MG63 (cell line): ENCODE results near the gene SH2D6. TPM values are rescaled to one million over a fixed set of nuclear protein-coding genes. Genes with fewer than 3 reads are reported as not detected.
"Not testable (repeated sequence)": the region's sequence is repeated elsewhere in the genome, so short reads cannot be mapped to it uniquely, and the experiment has no call there.

Source experiments
- DNase-seq: peaks from one replicate; pipeline ENCODE4 v3.0.0-alpha.2; 2020
- H3K27me3 ChIP-seq: fragments of 250-450 bp; sonication (Bioruptor Pico); 2 replicates; pipeline ENCODE4 v1.5.1; 2020; ENCODE audit warnings: mild to moderate bottlenecking, moderate library complexity
- H3K36me3 ChIP-seq: fragments of 250-450 bp; sonication (Bioruptor Pico); 2 replicates; pipeline ENCODE4 v1.5.1; 2020; ENCODE audit warnings: mild to moderate bottlenecking, moderate library complexity
- H3K4me3 ChIP-seq: fragments of 250-450 bp; sonication (Bioruptor Pico); 2 replicates; pipeline ENCODE4 v1.5.1; 2020; ENCODE audit warnings: mild to moderate bottlenecking, moderate library complexity
- H3K9me3 ChIP-seq: fragments of 250-450 bp; sonication (Bioruptor Pico); 2 replicates; pipeline ENCODE4 v1.5.1; 2020; ENCODE audit warnings: mild to moderate bottlenecking, moderate library complexity
- total RNA-seq: library from RNA; depleted of rRNA; stranded (reverse); fragments of >200 nt; shearing (Covaris generic); gene quantifications from 2 replicates; pipeline ENCODE4 v1.2.3, GENCODE V29; 2014; ENCODE audit warnings: low replicate concordance

SH2D6 gene
- total RNA-seq, 1 experiment from 2014 or later = 1.2 TPM

GRCh38 chr2:85430752-85431569 is 12.4 kb downstream of the SH2D6 start:
- no peaks in the 10 kb centered on the region for H3K36me3 ChIP-seq
- no peak for DNase-seq
- no peak overlapping the region for H3K4me3 ChIP-seq
- H3K27me3 ChIP-seq = no peaks in the 10 kb centered on the region
- no peaks in the 10 kb centered on the region for H3K9me3 ChIP-seq

GRCh38 chr2:85431570-85432205 is 13.2 kb downstream of the SH2D6 start:
- H3K27me3 ChIP-seq = no peaks in the 10 kb centered on the region
- no peak overlapping the region for H3K4me3 ChIP-seq
- no peaks in the 10 kb centered on the region for H3K9me3 ChIP-seq
- H3K36me3 ChIP-seq = no peaks in the 10 kb centered on the region
- DNase-seq = no peak

GRCh38 chr2:85433511-85434089 is 15.1 kb downstream of the SH2D6 start:
- Histone ChIP-seq H3K27me3 (no peaks in the 10 kb centered on the region), H3K4me3 (no peak overlapping the region), H3K9me3 (no peaks in the 10 kb centered on the region), H3K36me3 (no peaks in the 10 kb centered on the region)
- peak; percentile 99 for DNase-seq

- Histone ChIP-seq H3K27me3 (no peaks in the 10 kb centered on the region), H3K36me3 (no peaks in the 10 kb centered on the region), H3K9me3 (no peaks in the 10 kb centered on the region), H3K4me3 (no peak overlapping the region)
- DNase-seq = no peak
Measured at GRCh38 chr2:85434696-85435095, 16.2 kb downstream of the SH2D6 start.

GRCh38 chr2:85435220-85435958 is 16.9 kb downstream of the SH2D6 start:
- no peak overlapping the region for H3K4me3 ChIP-seq
- no peaks in the 10 kb centered on the region for H3K9me3 ChIP-seq
- no peak for DNase-seq
- no peaks in the 10 kb centered on the region for H3K36me3 ChIP-seq
- no peaks in the 10 kb centered on the region for H3K27me3 ChIP-seq

- no peaks in the 10 kb centered on the region for H3K27me3 ChIP-seq
- no peaks in the 10 kb centered on the region for H3K36me3 ChIP-seq
- H3K4me3 ChIP-seq = no peak overlapping the region
- DNase-seq = no peak
- H3K9me3 ChIP-seq = no peaks in the 10 kb centered on the region
Measured at GRCh38 chr2:85435981-85436835, 17.7 kb downstream of the SH2D6 start.

GRCh38 chr2:85436836-85437487 is 18.4 kb downstream of the SH2D6 start:
- H3K4me3 ChIP-seq = no peak overlapping the region; the same call in 1 of the 2 replicates
- no peak for DNase-seq

GRCh38 chr2:85437488-85438200 is 19.1 kb downstream of the SH2D6 start:
- peak; percentile 87 for DNase-seq
- no peaks in the 10 kb centered on the region for H3K27me3 ChIP-seq
- no peaks in the 10 kb centered on the region for H3K36me3 ChIP-seq
- H3K4me3 ChIP-seq = peak overlapping the region; percentile 47
- no peaks in the 10 kb centered on the region for H3K9me3 ChIP-seq

More at GRCh38 chr2:85436836-85437487, 18.4 kb downstream of the SH2D6 start:
- Histone ChIP-seq H3K36me3 (no peaks in the 10 kb centered on the region), H3K27me3 (no peaks in the 10 kb centered on the region), H3K9me3 (no peaks in the 10 kb centered on the region)

GRCh38 chr2:85438201-85439024 is 19.9 kb downstream of the SH2D6 start:
- Histone ChIP-seq H3K27me3 (no peaks in the 10 kb centered on the region), H3K9me3 (no peaks in the 10 kb centered on the region), H3K36me3 (no peaks in the 10 kb centered on the region), H3K4me3 (peak overlapping the region; percentile 47)
- no peak for DNase-seq

- DNase-seq = no peak
- no peak overlapping the region for H3K4me3 ChIP-seq
- no peaks in the 10 kb centered on the region for H3K9me3 ChIP-seq
- H3K36me3 ChIP-seq = no peaks in the 10 kb centered on the region
- H3K27me3 ChIP-seq = no peaks in the 10 kb centered on the region
Measured at GRCh38 chr2:85439025-85439472, 20.5 kb downstream of the SH2D6 start.

GRCh38 chr2:85439569-85439968 is 21.1 kb downstream of the SH2D6 start:
- H3K9me3 ChIP-seq, H3K27me3 ChIP-seq, DNase-seq, H3K4me3 ChIP-seq, H3K36me3 ChIP-seq: not testable (repeated sequence)

GRCh38 chr2:85439986-85440385 is 21.5 kb downstream of the SH2D6 start:
- Histone ChIP-seq H3K36me3 (no peaks in the 10 kb centered on the region), H3K4me3 (no peak overlapping the region), H3K27me3 (no peaks in the 10 kb centered on the region), H3K9me3 (no peaks in the 10 kb centered on the region)
- no peak for DNase-seq

GRCh38 chr2:85440729-85441128 is 22.2 kb downstream of the SH2D6 start:
- H3K4me3 ChIP-seq = no peak overlapping the region
- H3K9me3 ChIP-seq = no peaks in the 10 kb centered on the region
- H3K36me3 ChIP-seq = no peaks in the 10 kb centered on the region
- no peak for DNase-seq
- H3K27me3 ChIP-seq = no peaks in the 10 kb centered on the region

GRCh38 chr2:85441864-85442263 is 23.4 kb downstream of the SH2D6 start:
- no peak overlapping the region for H3K4me3 ChIP-seq
- no peak for DNase-seq
- H3K36me3 ChIP-seq = no peaks in the 10 kb centered on the region
- H3K9me3 ChIP-seq = no peaks in the 10 kb centered on the region
- no peaks in the 10 kb centered on the region for H3K27me3 ChIP-seq
